B cell (primary cell): ENCODE data around the gene DEXI. TPM values are rescaled to one million over a fixed set of nuclear protein-coding genes. Genes with fewer than 3 reads are reported as not detected.

Experiments used
- ATAC-seq: fragments of 200-7000 bp; cut with Tn5 transposase; one replicate; pipeline ENCODE4 v1.10.0; 2021; ENCODE audit warnings: low read depth, mild to moderate bottlenecking, moderate number of reproducible peaks, moderate library complexity
- CTCF ChIA-PET: fragments of 350-600 bp; sonication (Branson Sonifier 250); formaldehyde crosslinking; loops from one replicate; lab custom pipeline; 2021; ENCODE audit warnings: antibody characterized with exemption, inconsistent platforms; lab: Charles Lee
- POLR2A ChIA-PET: fragments of 350-600 bp; sonication (Branson Sonifier 250); formaldehyde crosslinking; loops from one replicate; lab custom pipeline; 2021; ENCODE audit warnings: antibody characterized with exemption; lab: Charles Lee
- DNase-seq: peaks from one replicate; pipeline ENCODE4 v3.0.0; 2013
- H2AFZ ChIP-seq: 2 replicates; pipeline ENCODE4 v1.6.1; 2012; ENCODE audit warnings: mild to moderate bottlenecking, low read depth, low read length; ENCODE audit not compliant: insufficient read depth, poor library complexity, severe bottlenecking
- H3K27ac ChIP-seq, 2 donors: 1 replicate in 1 of 2; 2 replicates in 1 of 2; pipeline ENCODE4 v1.5.1; 2012 to 2013; ENCODE audit warnings: low read length in 2 of 2, mild to moderate bottlenecking in 2 of 2, moderate library complexity in 1 of 2
- H3K27me3 ChIP-seq, 4 experiments: fragments of 200-600 bp in 1 of 4; sonication (generic) in 1 of 4; replicated peaks in 1 of 4; 1 replicate in 2 of 4; 2 replicates in 2 of 4; pipeline versions ENCODE4 v1.6.1 to v1.7.0; 2013 to 2016; ENCODE audit warnings: low read length in 3 of 4, mild to moderate bottlenecking in 2 of 4, mixed read lengths in 1 of 4, moderate library complexity in 1 of 4; ENCODE audit not compliant: insufficient read depth in 4 of 4, control insufficient read depth in 3 of 4; ENCODE audit errors: control extremely low read depth in 1 of 4
- H3K36me3 ChIP-seq, 2 experiments: replicated peaks in 1 of 2; 1 replicate in 1 of 2; 2 replicates in 1 of 2; pipeline versions ENCODE4 v1.6.1 to v1.7.1; 2013; ENCODE audit warnings: low read length in 1 of 2; ENCODE audit not compliant: insufficient read depth in 2 of 2, control insufficient read depth in 1 of 2; ENCODE audit errors: control extremely low read depth in 1 of 2, extremely low read depth in 1 of 2
- H3K4me1 ChIP-seq, 2 donors: fragments of 200-600 bp in 1 of 2; sonication (generic) in 1 of 2; 1 replicate in 1 of 2; 2 replicates in 1 of 2; pipeline versions ENCODE4 v1.5.1 to v1.6.1; 2013 to 2017; ENCODE audit warnings: low read length in 2 of 2; ENCODE audit not compliant: control insufficient read depth in 2 of 2, insufficient read depth in 2 of 2
- H3K4me2 ChIP-seq: replicated peaks from 2 replicates; pipeline ENCODE3; 2012; ENCODE audit warnings: mild to moderate bottlenecking, low read depth, low read length; ENCODE audit not compliant: poor library complexity, severe bottlenecking
- H3K4me3 ChIP-seq, 5 experiments: fragments of 200-600 bp in 1 of 5; sonication (generic) in 1 of 5; 1 replicate in 3 of 5; 2 replicates in 2 of 5; pipeline versions ENCODE4 v1.5.1 to v1.7.0; 2011 to 2016; ENCODE audit warnings: low read length in 4 of 5, mild to moderate bottlenecking in 4 of 5, low read depth in 2 of 5, control low read depth in 1 of 5, moderate library complexity in 1 of 5; ENCODE audit not compliant: insufficient read depth in 1 of 5; ENCODE audit errors: control extremely low read depth in 1 of 5, extremely low read depth in 1 of 5
- H3K79me2 ChIP-seq: fragments of 200-600 bp; sonication (generic); one replicate; pipeline ENCODE4 v1.6.0; 2016; ENCODE audit warnings: low read length; ENCODE audit not compliant: control insufficient read depth, insufficient read depth
- H3K9ac ChIP-seq: fragments of 200-600 bp; sonication (generic); 2 replicates; pipeline ENCODE4 v1.6.1; 2017; ENCODE audit warnings: mild to moderate bottlenecking, low read length, moderate library complexity
- H3K9me3 ChIP-seq, 3 donors: one replicate each; pipeline versions ENCODE4 v1.6.1 to v1.7.1; 2013; ENCODE audit warnings: low read length in 2 of 3; ENCODE audit not compliant: control insufficient read depth in 2 of 3, insufficient read depth in 1 of 3; ENCODE audit errors: control extremely low read depth in 1 of 3
- H4K20me1 ChIP-seq: 2 replicates; pipeline ENCODE4 v1.6.0; 2012; ENCODE audit warnings: mild to moderate bottlenecking, low read length; ENCODE audit not compliant: insufficient read depth, control insufficient read depth, poor library complexity, severe bottlenecking
- H3K27ac Mint-ChIP-seq: one replicate; pipeline ENCODE4 v1.8.0; 2021; ENCODE audit warnings: mixed read lengths
- H3K27me3 Mint-ChIP-seq: one replicate; pipeline ENCODE4 v1.8.0; 2021; ENCODE audit warnings: mixed read lengths
- H3K4me1 Mint-ChIP-seq: one replicate; pipeline ENCODE4 v1.8.0; 2021; ENCODE audit warnings: mixed read lengths
- H3K4me3 Mint-ChIP-seq: one replicate; pipeline ENCODE4 v1.8.0; 2021; ENCODE audit warnings: mixed read lengths
- H3K9me3 Mint-ChIP-seq: one replicate; pipeline ENCODE4 v1.8.0; 2022; ENCODE audit warnings: mixed read lengths; ENCODE audit not compliant: insufficient read depth
- EZH2 ChIP-seq: IDR thresholded peaks from 2 replicates; pipeline ENCODE4 v1.6.1; 2012; ENCODE audit warnings: borderline replicate concordance, low read depth, mild to moderate bottlenecking, moderate library complexity, low read length; ENCODE audit not compliant: insufficient read depth, poor library complexity, severe bottlenecking
- WGBS: methylation state at CpG from one replicate; pipeline ENCODE4 v1.1.5; 2013; ENCODE audit warnings: missing lambda C conversion rate; ENCODE audit not compliant: insufficient coverage; 5-methylcytosine and 5-hydroxymethylcytosine counted together
- intact Hi-C: fragments of 100-400 bp; cut with micrococcal nuclease; formaldehyde crosslinking; loops from one replicate; pipeline ENCODE4 v1.10.0; 2022
- polyA plus RNA-seq: library from polyadenylated mRNA; depleted of rRNA; stranded (reverse); fragments of >200 nt; gene quantifications from 2 replicates; pipeline ENCODE4 v1.2.3, GENCODE V29; 2012
- total RNA-seq, 2 donors: library from RNA; stranded (reverse); fragments of 120-200 nt in 1 of 2; gene quantifications; 1 replicate in 1 of 2; 2 replicates in 1 of 2; pipeline versions ENCODE4 v1.2.3 to v1.2.4, GENCODE V29; 2013 to 2022
- TF ChIP-seq, protein P1 (sequence below): fragments of 200-600 bp; IDR thresholded peaks from one replicate; pipeline ENCODE4 v1.8.0; 2022; ENCODE audit warnings: antibody characterized with exemption, mild to moderate bottlenecking

DEXI gene
- total and polyA plus RNA-seq, 2 donors (not counting 1 experiment from before 2014, with no cell fraction given), result 9.1 to 17.7 TPM

- POLR2A ChIA-PET, result interaction anchor here (2.0 to 3.7 kb wide), 3 partner anchors 8 to 18 kb away, joined by 6 to 28 read pairs (median 9); no protein-coding TSS in a partner anchor
- peak overlapping the region; percentile 64 for H3K4me2 ChIP-seq
Observed at GRCh38 chr16:10896723-10897122, 45.5 kb downstream of the DEXI start.

GRCh38 chr16:10896165-10896564 is 46.1 kb downstream of the DEXI start:
- Histone ChIP-seq H3K4me1 (peaks cover 79 to 90% of the 10 kb centered on the region in 2 donors), H3K79me2 (peaks cover 97% of the 10 kb centered on the region), H3K36me3 (peaks cover 26 to 77% of the 10 kb centered on the region in 2 experiments), H3K4me2 (peak overlapping the region; percentile 64), H3K9ac (peak overlapping the region; percentile 5), H3K27me3 (no peaks in the 10 kb centered on the region), H3K27ac (peak overlapping the region; percentile 68 to 77), H4K20me1 (peaks cover 65% of the 10 kb centered on the region), H3K4me3 (peak overlapping the region in 2 of 5 experiments; percentile 16 to 21), H2AFZ (no peak overlapping the region), H3K9me3 (peaks cover 0 to 7% (median 0%) of the 10 kb centered on the region in 3 donors)
- TF ChIP-seq, protein P1, sequence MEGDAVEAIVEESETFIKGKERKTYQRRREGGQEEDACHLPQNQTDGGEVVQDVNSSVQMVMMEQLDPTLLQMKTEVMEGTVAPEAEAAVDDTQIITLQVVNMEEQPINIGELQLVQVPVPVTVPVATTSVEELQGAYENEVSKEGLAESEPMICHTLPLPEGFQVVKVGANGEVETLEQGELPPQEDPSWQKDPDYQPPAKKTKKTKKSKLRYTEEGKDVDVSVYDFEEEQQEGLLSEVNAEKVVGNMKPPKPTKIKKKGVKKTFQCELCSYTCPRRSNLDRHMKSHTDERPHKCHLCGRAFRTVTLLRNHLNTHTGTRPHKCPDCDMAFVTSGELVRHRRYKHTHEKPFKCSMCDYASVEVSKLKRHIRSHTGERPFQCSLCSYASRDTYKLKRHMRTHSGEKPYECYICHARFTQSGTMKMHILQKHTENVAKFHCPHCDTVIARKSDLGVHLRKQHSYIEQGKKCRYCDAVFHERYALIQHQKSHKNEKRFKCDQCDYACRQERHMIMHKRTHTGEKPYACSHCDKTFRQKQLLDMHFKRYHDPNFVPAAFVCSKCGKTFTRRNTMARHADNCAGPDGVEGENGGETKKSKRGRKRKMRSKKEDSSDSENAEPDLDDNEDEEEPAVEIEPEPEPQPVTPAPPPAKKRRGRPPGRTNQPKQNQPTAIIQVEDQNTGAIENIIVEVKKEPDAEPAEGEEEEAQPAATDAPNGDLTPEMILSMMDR, result no peak
- TF ChIP-seq EZH2, result no peak
- ATAC-seq (no peak), DNase-seq (no peak)
- no peaks in the 10 kb centered on the region for H3K27me3 Mint-ChIP-seq
- no CpG with 5 or more reads among the region's 3 CpGs for WGBS
- H3K9me3 Mint-ChIP-seq, result peaks cover 2% of the 10 kb centered on the region
- H3K4me1 Mint-ChIP-seq, result peaks cover 91% of the 10 kb centered on the region
- intact Hi-C loops, result no loop called here
- H3K27ac Mint-ChIP-seq, result peak overlapping the region; percentile 92
- POLR2A ChIA-PET, result interaction anchor here (2.0 to 3.7 kb wide), 3 partner anchors 8 to 17 kb away, joined by 6 to 28 read pairs (median 9); no protein-coding TSS in a partner anchor
- CTCF ChIA-PET, result interaction anchor here (0.8 to 2.6 kb wide), 8 partner anchors 9 to 374 kb away, joined by 3 to 13 read pairs (median 5); partner anchors contain the start of gene CIITA
- peak overlapping the region; percentile 78 for H3K4me3 Mint-ChIP-seq

More at GRCh38 chr16:10896723-10897122, 45.5 kb downstream of the DEXI start:
- peaks cover 90% of the 10 kb centered on the region for H3K4me1 Mint-ChIP-seq
- Histone ChIP-seq H3K4me3 (peak overlapping the region in 1 of 5 experiments; percentile 16), H3K9me3 (peaks cover 0 to 10% (median 0%) of the 10 kb centered on the region in 3 donors), H3K4me1 (peaks cover 74 to 88% of the 10 kb centered on the region in 2 donors), H3K36me3 (peaks cover 26 to 83% of the 10 kb centered on the region in 2 experiments), H2AFZ (no peak overlapping the region), H4K20me1 (peaks cover 71% of the 10 kb centered on the region), H3K27me3 (no peaks in the 10 kb centered on the region), H3K79me2 (peaks cover 97% of the 10 kb centered on the region), H3K27ac (peak overlapping the region; percentile 68 to 77), H3K9ac (peak overlapping the region; percentile 5)
- CTCF ChIA-PET, result interaction anchor here (0.6 to 2.6 kb wide), 10 partner anchors 10 to 374 kb away, joined by 3 to 13 read pairs (median 4); partner anchors contain the start of gene CIITA
- WGBS, result no CpG with 5 or more reads among the region's 2 CpGs
- TF ChIP-seq, protein P1, result no peak
- H3K27me3 Mint-ChIP-seq, result no peaks in the 10 kb centered on the region
- H3K9me3 Mint-ChIP-seq, result peaks cover under 1% of the 10 kb centered on the region
- peak overlapping the region; percentile 92 for H3K27ac Mint-ChIP-seq
- DNase-seq (peak; percentile 59), ATAC-seq (peak; percentile 8)
- H3K4me3 Mint-ChIP-seq, result peak overlapping the region; percentile 78
- intact Hi-C loops, result loop anchor here (1.0 kb wide), 2 partner anchors 8 to 16 kb away; no protein-coding TSS in a partner anchor
